ENCODE data around the gene GPRIN1.

- TF ChIP-seq POLR2AphosphoS5 (IDR thresholded peaks at IDR 0.05) (no peak), POLR2A (IDR thresholded peaks at IDR 0.05) (no peak), CTCF (IDR thresholded peaks at IDR 0.05) (no peak), EP300 (IDR thresholded peaks at IDR 0.05; ENCODE audit: low read depth) (no peak)
These were observed 41.6 kb upstream of the GPRIN1 start for GRCh38 chr5:176651472-176651980.

All from transverse colon (tissue), 4 donors.